GM12801 (cell line): ENCODE measurements around the gene C16orf92.

Experiments used
- CTCF ChIP-seq: IDR thresholded peaks from one replicate; pipeline ENCODE4 v1.5.1; 2011; ENCODE audit warnings: control low read depth; ENCODE audit not compliant: insufficient read length; ENCODE audit errors: extremely low read depth

C16orf92 gene

GRCh38 chr16:30004424-30004776 lies 18.6 kb upstream of the C16orf92 start:
- TF ChIP-seq CTCF, result no peak

- no peak for TF ChIP-seq CTCF
These were observed 18.2 kb upstream of the C16orf92 start for GRCh38 chr16:30004811-30005242.

- no peak for TF ChIP-seq CTCF
These were observed 17.5 kb upstream of the C16orf92 start for GRCh38 chr16:30005341-30006094.

DNA sequence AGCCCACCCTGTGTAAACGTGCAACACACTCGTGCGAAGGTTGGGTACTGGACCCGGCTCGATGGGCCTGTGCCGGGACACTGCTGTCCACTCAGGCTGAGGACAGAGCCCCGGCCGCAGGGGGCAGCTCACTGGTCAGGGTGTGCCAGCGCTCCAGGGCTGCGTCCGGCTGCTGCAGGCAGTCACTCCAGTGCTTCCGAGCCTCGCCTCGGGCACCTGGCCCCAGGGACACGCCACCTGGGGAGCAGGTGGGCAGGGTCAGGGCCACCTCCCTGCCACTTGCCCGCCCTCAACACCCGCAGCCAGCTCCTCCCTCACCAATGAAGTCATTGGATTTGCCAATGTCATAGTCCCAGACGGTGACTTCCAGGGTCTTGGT lies 16.9 kb upstream of the C16orf92 start:
- no peak for TF ChIP-seq CTCF

GRCh38 chr16:30006659-30007377 lies 16.2 kb upstream of the C16orf92 start:
- TF ChIP-seq CTCF, result no peak

DNA sequence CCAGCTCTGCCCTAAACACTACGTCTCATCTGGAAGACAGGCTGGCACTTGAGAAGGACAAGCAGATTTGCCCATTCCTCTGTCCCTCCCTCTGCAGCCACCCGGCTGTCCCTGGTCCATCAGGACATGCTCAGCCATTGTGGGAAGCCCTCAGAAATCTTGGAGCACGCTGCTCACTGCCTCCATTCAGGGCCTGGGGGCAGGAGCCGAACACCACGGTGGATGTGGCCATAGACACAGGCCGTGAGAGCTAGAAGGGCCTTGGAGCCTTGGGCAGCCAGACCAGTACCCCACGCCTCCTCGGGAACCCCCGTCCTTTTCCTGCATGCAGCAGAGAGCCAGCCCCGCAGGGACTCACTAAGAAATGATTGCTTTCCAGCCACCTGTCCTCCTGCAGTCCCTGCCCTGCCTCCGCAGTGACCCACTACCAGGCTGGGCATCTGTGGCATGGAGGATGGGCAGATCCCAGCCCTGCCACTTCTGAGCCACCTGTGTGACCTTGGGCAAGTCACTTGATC lies 15.6 kb upstream of the C16orf92 start:
- TF ChIP-seq CTCF, result no peak

- no peak for TF ChIP-seq CTCF
These were observed 13.7 kb upstream of the C16orf92 start for GRCh38 chr16:30009085-30009862.
